H1 (cell line): ENCODE results near the gene DVL3. TPM values are rescaled to one million over a fixed set of nuclear protein-coding genes. Genes with fewer than 3 reads are reported as not detected.

Experiments used
- CTCF ChIA-PET: fragments of 300-600 bp; sonication (Branson Sonifier 250); formaldehyde crosslinking; loops from one replicate; lab custom pipeline; 2021; ENCODE audit not compliant: partially characterized antibody; lab: Charles Lee
- POLR2A ChIA-PET: fragments of 300-600 bp; sonication (Branson Sonifier 250); formaldehyde crosslinking; loops from one replicate; lab custom pipeline; 2021; ENCODE audit warnings: inconsistent platforms; ENCODE audit not compliant: partially characterized antibody; lab: Charles Lee
- DNase-seq, 2 experiments: peaks; one replicate each; pipeline versions ENCODE4 v3.0.0 to v3.0.0-alpha.2; 2010 to 2022; ENCODE audit warnings: low spot score in 2 of 2, low read depth in 1 of 2, mixed read lengths in 1 of 2
- FAIRE-seq: peaks from 2 replicates; lab custom pipeline; 2011; peaks lifted over from hg19 to GRCh38; lab: Jason Lieb, UNC
- H2AFZ ChIP-seq: 2 replicates; pipeline ENCODE4 v1.8.1; 2012; ENCODE audit warnings: low read length, inconsistent platforms
- H2AK5ac ChIP-seq: 2 replicates; pipeline ENCODE4 v1.6.1; 2013; ENCODE audit warnings: low read depth, low read length
- H2BK120ac ChIP-seq: replicated peaks from 2 replicates; pipeline ENCODE3; 2013; ENCODE audit warnings: low read depth, low read length, inconsistent platforms
- H2BK12ac ChIP-seq: 2 replicates; pipeline ENCODE4 v1.6.1; 2013; ENCODE audit warnings: low read depth, low read length
- H2BK15ac ChIP-seq: 2 replicates; pipeline ENCODE4 v1.6.1; 2013; ENCODE audit warnings: low read length
- H2BK20ac ChIP-seq: 2 replicates; pipeline ENCODE4 v1.6.1; 2013; ENCODE audit warnings: low read length
- H2BK5ac ChIP-seq: 2 replicates; pipeline ENCODE4 v1.6.1; 2013; ENCODE audit warnings: low read depth, low read length
- H3K14ac ChIP-seq: 2 replicates; pipeline ENCODE4 v1.6.1; 2013; ENCODE audit warnings: inconsistent platforms; ENCODE audit not compliant: insufficient read length
- H3K18ac ChIP-seq: 2 replicates; pipeline ENCODE4 v1.6.1; 2013; ENCODE audit warnings: low read length; ENCODE audit errors: extremely low read depth
- H3K23ac ChIP-seq: 2 replicates; pipeline ENCODE4 v1.6.1; 2013; ENCODE audit warnings: inconsistent platforms; ENCODE audit not compliant: insufficient read length
- H3K23me2 ChIP-seq: 2 replicates; pipeline ENCODE4 v1.6.1; 2013; ENCODE audit warnings: low read depth, low read length
- H3K27ac ChIP-seq: 2 replicates; pipeline ENCODE4 v1.6.1; 2011; ENCODE audit warnings: low read depth, low read length, inconsistent platforms
- H3K27me3 ChIP-seq, 4 experiments: replicated peaks in 1 of 4; 1 replicate in 1 of 4; 2 replicates in 3 of 4; pipeline versions ENCODE4 v1.6.1 to v1.8.1; 2011 to 2013; ENCODE audit warnings: low read length in 3 of 4, mild to moderate bottlenecking in 3 of 4, inconsistent platforms in 2 of 4, mixed read lengths in 2 of 4, moderate library complexity in 1 of 4; ENCODE audit not compliant: control insufficient read depth in 3 of 4, insufficient read depth in 3 of 4; ENCODE audit errors: extremely low read depth in 1 of 4
- H3K36me3 ChIP-seq, 4 experiments: 2 replicates each; pipeline versions ENCODE4 v1.6.1 to v1.8.1; 2011 to 2013; ENCODE audit warnings: mild to moderate bottlenecking in 4 of 4, low read length in 3 of 4, moderate library complexity in 2 of 4, control low read depth in 1 of 4, inconsistent platforms in 1 of 4; ENCODE audit not compliant: insufficient read depth in 4 of 4, control insufficient read depth in 2 of 4
- H3K4ac ChIP-seq: replicated peaks from 2 replicates; pipeline ENCODE3; 2013; ENCODE audit warnings: low read length, low read depth, mixed read lengths, inconsistent platforms; ENCODE audit not compliant: insufficient read length
- H3K4me1 ChIP-seq, 4 experiments: replicated peaks in 1 of 4; 1 replicate in 1 of 4; 2 replicates in 3 of 4; pipeline versions ENCODE4 v1.6.1 to v1.8.1; 2011 to 2013; ENCODE audit warnings: low read length in 3 of 4, inconsistent platforms in 2 of 4, mixed read lengths in 1 of 4; ENCODE audit not compliant: insufficient read depth in 4 of 4, control insufficient read depth in 3 of 4
- H3K4me2 ChIP-seq, 2 experiments: 2 replicates each; pipeline versions ENCODE4 v1.6.1 to v1.8.1; 2011 to 2013; ENCODE audit warnings: low read depth in 2 of 2, low read length in 2 of 2, control low read depth in 1 of 2, inconsistent platforms in 1 of 2, mild to moderate bottlenecking in 1 of 2; ENCODE audit not compliant: insufficient read depth in 1 of 2
- H3K4me3 ChIP-seq, 4 experiments: fragments of 200-600, 300-600 bp in 1 of 4; sonication (generic), shearing (Covaris generic), sonication (Bioruptor Twin) in 1 of 4; 2 replicates each; pipeline versions ENCODE4 v1.5.1 to v1.8.1; 2011 to 2016; ENCODE audit warnings: low read length in 4 of 4, low read depth in 3 of 4, control low read depth in 2 of 4, inconsistent platforms in 2 of 4, mild to moderate bottlenecking in 2 of 4, mixed read lengths in 1 of 4, moderate library complexity in 1 of 4; ENCODE audit not compliant: insufficient read depth in 2 of 4; ENCODE audit errors: extremely low read depth in 1 of 4
- H3K56ac ChIP-seq: replicated peaks from 2 replicates; pipeline ENCODE3; 2013; ENCODE audit warnings: low read depth, mild to moderate bottlenecking, mixed read lengths, low read length, inconsistent platforms; ENCODE audit not compliant: insufficient read length
- H3K79me1 ChIP-seq: 2 replicates; pipeline ENCODE4 v1.6.1; 2013; ENCODE audit warnings: low read depth, low read length, control low read depth
- H3K79me2 ChIP-seq, 2 experiments: 2 replicates each; pipeline versions ENCODE4 v1.6.1 to v1.8.1; 2012 to 2013; ENCODE audit warnings: low read length in 2 of 2, mild to moderate bottlenecking in 2 of 2, inconsistent platforms in 1 of 2; ENCODE audit not compliant: insufficient read depth in 2 of 2, control insufficient read depth in 1 of 2
- H3K9ac ChIP-seq, 4 experiments: replicated peaks in 1 of 4; 1 replicate in 1 of 4; 2 replicates in 3 of 4; pipeline versions ENCODE4 v1.6.1 to v1.8.1; 2011 to 2013; ENCODE audit warnings: low read depth in 3 of 4, low read length in 3 of 4, control low read depth in 2 of 4, mild to moderate bottlenecking in 2 of 4, moderate library complexity in 2 of 4, inconsistent platforms in 1 of 4; ENCODE audit errors: extremely low read depth in 1 of 4
- H3K9me3 ChIP-seq, 2 experiments: 2 replicates each; pipeline versions ENCODE4 v1.6.1 to v1.8.1; 2012 to 2013; ENCODE audit warnings: mild to moderate bottlenecking in 2 of 2, moderate library complexity in 2 of 2, control low read depth in 1 of 2, inconsistent platforms in 1 of 2, low read depth in 1 of 2, low read length in 1 of 2, mixed read lengths in 1 of 2; ENCODE audit not compliant: insufficient read depth in 2 of 2
- H4K20me1 ChIP-seq, 2 experiments: replicated peaks in 1 of 2; 2 replicates each; pipeline versions ENCODE3 to v1.8.1; 2011 to 2013; ENCODE audit warnings: inconsistent platforms in 2 of 2, low read length in 2 of 2, mild to moderate bottlenecking in 1 of 2; ENCODE audit not compliant: insufficient read depth in 2 of 2, control insufficient read depth in 1 of 2
- H4K5ac ChIP-seq: 2 replicates; pipeline ENCODE4 v1.6.1; 2013; ENCODE audit warnings: low read length, low read depth, mixed read lengths, inconsistent platforms; ENCODE audit not compliant: insufficient read length
- H4K8ac ChIP-seq: 2 replicates; pipeline ENCODE4 v1.8.0; 2013; ENCODE audit warnings: mild to moderate bottlenecking, moderate library complexity, low read length, inconsistent platforms; ENCODE audit not compliant: insufficient read depth; ENCODE audit errors: extremely low read depth
- H4K91ac ChIP-seq: replicated peaks from 2 replicates; pipeline ENCODE3; 2013; ENCODE audit warnings: low read length, mixed read lengths, inconsistent platforms; ENCODE audit not compliant: insufficient read length
- BCL11A ChIP-seq, 2 experiments: IDR thresholded peaks; one replicate each; pipeline ENCODE4 v1.6.1; 2011; ENCODE audit warnings: low read depth in 2 of 2, low read length in 2 of 2, mild to moderate bottlenecking in 2 of 2
- KDM4A ChIP-seq: IDR thresholded peaks from one replicate; pipeline ENCODE4 v1.7.1; 2012; ENCODE audit warnings: low read depth, mild to moderate bottlenecking, moderate library complexity, low read length, inconsistent platforms; ENCODE audit not compliant: severe bottlenecking
- WGBS, 2 experiments: shearing (Covaris generic) in 1 of 2; methylation state at CpG; one replicate each; pipeline versions ENCODE4 v1.1.6 to v1.1.7; 2013 to 2015; ENCODE audit warnings: low lambda C conversion rate in 2 of 2, mixed read lengths in 2 of 2, inconsistent platforms in 1 of 2, low coverage in 1 of 2, missing lambda C conversion rate in 1 of 2; ENCODE audit not compliant: insufficient replicate concordance in 2 of 2, insufficient coverage in 1 of 2, insufficient read length in 1 of 2; ENCODE audit errors: extremely low coverage in 1 of 2, missing lambda C conversion rate in 1 of 2; 5-methylcytosine and 5-hydroxymethylcytosine counted together
- polyA plus RNA-seq, 7 experiments: library from polyadenylated mRNA; depleted of rRNA in 3 of 7; stranded (reverse) in 5 of 7; unstranded in 2 of 7; fragments of >200 nt in 5 of 7; fragments of 200-250 nt in 2 of 7; gene quantifications; 1 replicate in 5 of 7; 2 replicates in 1 of 7; 4 replicates in 1 of 7; pipeline versions ENCODE4 v1.2.1 to v1.2.3, GENCODE V29; 2011 to 2013; ENCODE audit warnings: missing spikeins in 2 of 7, mixed read lengths in 2 of 7
- total RNA-seq: library from RNA; stranded (reverse); fragmentation: NEBNext Ultra II Directional; extraction: Animal tissue kit (Norgen Biotek cat#: 25700); gene quantifications from 2 replicates; pipeline ENCODE4 v1.2.1, GENCODE V29; 2021

DVL3 gene
- total and polyA plus RNA-seq, 2 of the 8 experiments (the other 6 are each of a cell fraction or from before 2014, with no cell fraction given): 38.5 to 66.6 TPM

GRCh38 chr3:184175981-184176376 lies 20.8 kb downstream of the DVL3 start:
- peak overlapping the region in 2 of 4 experiments; percentile 66 to 71; a peak in 5 of 7 replicates for H3K9ac ChIP-seq
- H3K9me3 ChIP-seq: no peaks in the 10 kb centered on the region
- H3K36me3 ChIP-seq: peaks cover 32 to 42% (median 36%) of the 10 kb centered on the region in 4 experiments
- peak overlapping the region; percentile 68 to 92 (median 86) for H3K4me3 ChIP-seq
- POLR2A ChIA-PET: interaction anchor here (0.6 to 2.1 kb wide), 8 partner anchors 9 to 623 kb away, joined by 4 to 17 read pairs (median 6); partner anchors contain the start of genes ABCF3 and DVL3
- H4K91ac ChIP-seq: no peak overlapping the region
- no peak overlapping the region for H2BK15ac ChIP-seq
- no peak overlapping the region for H2AK5ac ChIP-seq
- peak overlapping the region; percentile 45; the same call in 1 of the 2 replicates for H2BK5ac ChIP-seq
- H3K14ac ChIP-seq: no peak overlapping the region
- H3K27me3 ChIP-seq: no peaks in the 10 kb centered on the region
- no peak overlapping the region for H2BK20ac ChIP-seq
- no peak overlapping the region for H3K4ac ChIP-seq
- peak overlapping the region; percentile 87 for H3K27ac ChIP-seq
- H3K79me1 ChIP-seq: peaks cover 13% of the 10 kb centered on the region
- no peak overlapping the region; the same call in 1 of the 2 replicates for H2BK12ac ChIP-seq
- peak overlapping the region; percentile 20 for H4K5ac ChIP-seq
- no peak overlapping the region for H2BK120ac ChIP-seq
- H3K23ac ChIP-seq: no peak overlapping the region
- peak overlapping the region; percentile 91 to 96 for H3K4me2 ChIP-seq
- H3K4me1 ChIP-seq: peaks cover 0 to 23% (median 15%) of the 10 kb centered on the region in 4 experiments; a peak in 6 of 7 replicates
- H3K79me2 ChIP-seq: peaks cover 0 to 37% of the 10 kb centered on the region in 2 experiments; a peak in 2 of 4 replicates
- no peak overlapping the region for H3K18ac ChIP-seq
- FAIRE-seq (no peak), DNase-seq (no peak)
- peak; percentile 2 for TF ChIP-seq KDM4A
- TF ChIP-seq BCL11A (IDR thresholded peaks at IDR 0.05; ENCODE audit: low read depth in 2 of 2, low read length in 2 of 2): no peak
- H3K56ac ChIP-seq: peak overlapping the region; percentile 3
- no peak overlapping the region for H4K8ac ChIP-seq
- CTCF ChIA-PET: interaction anchor here (0.7 to 2.8 kb wide), 6 partner anchors 11 to 51 kb away, joined by 3 to 16 read pairs (median 4); partner anchors contain the start of gene ABCF3
- peaks cover 8% of the 10 kb centered on the region for H3K23me2 ChIP-seq
- H4K20me1 ChIP-seq: peaks cover 0 to 17% of the 10 kb centered on the region in 2 experiments
- no peak overlapping the region for H2AFZ ChIP-seq
- 18% methylated on average over 3 of the region's 3 CpGs; no CpG with 5 or more reads in 1 of the 2 experiments for WGBS, 2 experiments
